Neural crest cell (in vitro differentiated cells): Measurements from ENCODE around the gene MEF2C. TPM values are rescaled to one million over a fixed set of nuclear protein-coding genes. Genes with fewer than 3 reads are reported as not detected.

Experiments
- DNase-seq: peaks from one replicate; pipeline ENCODE4 v3.0.0; 2021; ENCODE audit warnings: low read depth, mixed read lengths, low spot score
- H3K27ac Mint-ChIP-seq: one replicate; pipeline ENCODE4 v1.8.0; 2021; ENCODE audit warnings: mild to moderate bottlenecking, mixed read lengths; ENCODE audit not compliant: unreplicated experiment
- H3K27me3 Mint-ChIP-seq: 2 replicates; pipeline ENCODE4 v1.8.0; 2021; ENCODE audit warnings: low read depth, mild to moderate bottlenecking, mixed read lengths
- H3K36me3 Mint-ChIP-seq: 2 replicates; pipeline ENCODE4 v1.8.0; 2021; ENCODE audit warnings: low read depth, mild to moderate bottlenecking, mixed read lengths
- H3K4me1 Mint-ChIP-seq: 2 replicates; pipeline ENCODE4 v1.8.0; 2021; ENCODE audit warnings: mixed read lengths
- H3K4me3 Mint-ChIP-seq: one replicate; pipeline ENCODE4 v1.8.0; 2021; ENCODE audit warnings: mild to moderate bottlenecking, mixed read lengths
- H3K9me3 Mint-ChIP-seq: 2 replicates; pipeline ENCODE4 v1.8.0; 2021; ENCODE audit warnings: mixed read lengths
- CTCF ChIP-seq: fragments of 200-600 bp; sonication (generic); conservative IDR thresholded peaks from 2 replicates; pipeline ENCODE4 v1.5.0; 2021; ENCODE audit warnings: antibody characterized with exemption, mild to moderate bottlenecking
- total RNA-seq: library from RNA; stranded (reverse); gene quantifications from 2 replicates; pipeline ENCODE4 v1.2.1, GENCODE V29; 2021

MEF2C gene
- total RNA-seq, 1 donor from 2014 or later = 46.0 TPM

GRCh38 chr5:88842784-88843183 lies 40.2 kb downstream of the MEF2C start:
- H3K4me3 Mint-ChIP-seq = no peak overlapping the region
- no peaks in the 10 kb centered on the region for H3K9me3 Mint-ChIP-seq
- peaks cover 2% of the 10 kb centered on the region for H3K36me3 Mint-ChIP-seq
- H3K27me3 Mint-ChIP-seq = no peaks in the 10 kb centered on the region
- no peak for TF ChIP-seq CTCF
- no peak overlapping the region for H3K27ac Mint-ChIP-seq
- no peaks in the 10 kb centered on the region for H3K4me1 Mint-ChIP-seq
- DNase-seq = no peak

GRCh38 chr5:88841212-88841611 lies 41.8 kb downstream of the MEF2C start:
- Mint-ChIP-seq H3K9me3 (no peaks in the 10 kb centered on the region), H3K27ac (no peak overlapping the region), H3K4me1 (peaks cover 3% of the 10 kb centered on the region), H3K4me3 (no peak overlapping the region), H3K36me3 (peaks cover 2% of the 10 kb centered on the region), H3K27me3 (no peaks in the 10 kb centered on the region)
- TF ChIP-seq CTCF = no peak
- DNase-seq = no peak

DNA sequence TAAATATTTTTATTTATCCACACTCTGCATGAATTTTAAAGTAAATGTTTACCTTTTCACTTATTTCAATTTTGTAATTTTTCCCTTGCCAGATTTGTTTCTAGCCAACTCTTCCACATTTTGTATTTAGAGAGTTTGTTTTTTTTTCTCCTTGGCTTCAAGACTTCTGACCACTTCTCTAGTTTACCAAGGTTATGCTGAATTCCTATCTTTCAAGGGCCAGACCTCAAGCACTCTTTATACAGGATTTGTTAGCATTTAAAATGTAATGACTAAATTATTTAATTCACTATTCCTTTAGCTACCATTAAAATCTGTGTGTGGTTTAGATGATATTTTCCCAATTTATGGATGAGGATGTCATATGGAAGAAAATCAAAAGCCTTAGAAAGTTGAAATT lies 42.5 kb downstream of the MEF2C start:
- H3K27ac Mint-ChIP-seq = no peak overlapping the region
- no peak for TF ChIP-seq CTCF
- H3K27me3 Mint-ChIP-seq = no peaks in the 10 kb centered on the region
- H3K4me3 Mint-ChIP-seq = no peak overlapping the region
- peaks cover 5% of the 10 kb centered on the region for H3K4me1 Mint-ChIP-seq
- DNase-seq = no peak
- peaks cover 2% of the 10 kb centered on the region for H3K36me3 Mint-ChIP-seq
- no peaks in the 10 kb centered on the region for H3K9me3 Mint-ChIP-seq

- Mint-ChIP-seq H3K27me3 (no peaks in the 10 kb centered on the region), H3K27ac (no peak overlapping the region), H3K4me3 (no peak overlapping the region), H3K36me3 (peaks cover 2% of the 10 kb centered on the region), H3K4me1 (peaks cover 10% of the 10 kb centered on the region), H3K9me3 (no peaks in the 10 kb centered on the region)
- no peak for DNase-seq
- TF ChIP-seq CTCF = no peak
These were observed 43.7 kb downstream of the MEF2C start for GRCh38 chr5:88839238-88839637.

DNA sequence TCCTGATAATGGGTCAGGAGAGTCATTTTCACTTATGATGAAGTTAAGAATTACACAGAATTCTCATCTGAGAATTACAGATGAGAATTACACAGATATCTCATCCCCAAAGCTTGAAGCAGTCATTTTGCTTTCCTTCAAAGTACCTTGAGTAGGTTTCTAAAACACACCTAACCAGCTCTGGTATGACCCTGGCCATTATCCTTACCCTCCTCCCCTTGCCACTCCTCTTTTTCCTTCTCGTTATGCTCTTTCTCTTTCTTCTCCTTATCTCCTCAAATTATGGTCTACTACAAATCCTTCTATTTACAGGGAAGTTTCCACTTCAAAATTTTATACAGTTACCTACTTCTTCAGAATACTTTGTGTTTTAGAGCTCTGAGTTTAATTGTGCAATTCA lies 44.5 kb downstream of the MEF2C start:
- TF ChIP-seq CTCF = no peak
- Mint-ChIP-seq H3K4me1 (peaks cover 15% of the 10 kb centered on the region), H3K9me3 (no peaks in the 10 kb centered on the region), H3K4me3 (no peak overlapping the region), H3K27me3 (no peaks in the 10 kb centered on the region), H3K36me3 (peaks cover 2% of the 10 kb centered on the region), H3K27ac (no peak overlapping the region)
- no peak for DNase-seq

DNA sequence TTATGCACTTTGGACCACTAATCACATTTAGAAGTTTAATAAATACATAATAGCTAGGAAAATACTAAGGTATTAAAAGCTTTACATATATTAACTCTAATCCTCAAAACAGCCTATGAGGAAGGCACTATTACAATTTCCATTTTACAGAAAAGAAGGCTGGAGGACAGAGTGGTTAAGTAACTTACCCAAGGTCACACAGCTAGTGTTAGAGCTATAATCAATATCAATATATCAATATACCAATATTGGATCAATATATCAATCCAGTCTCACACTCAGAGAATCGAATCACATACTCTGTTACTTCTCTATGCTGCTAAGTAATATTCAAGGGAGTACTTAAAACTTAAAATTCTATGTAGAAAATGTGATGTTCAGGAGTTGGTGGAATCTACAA lies 45.2 kb downstream of the MEF2C start:
- no peak overlapping the region for H3K27ac Mint-ChIP-seq
- no peak for TF ChIP-seq CTCF
- no peak overlapping the region for H3K4me3 Mint-ChIP-seq
- no peaks in the 10 kb centered on the region for H3K9me3 Mint-ChIP-seq
- peaks cover 15% of the 10 kb centered on the region for H3K4me1 Mint-ChIP-seq
- H3K27me3 Mint-ChIP-seq = no peaks in the 10 kb centered on the region
- peaks cover 2% of the 10 kb centered on the region for H3K36me3 Mint-ChIP-seq
- no peak for DNase-seq
